GM12892 (cell line): ENCODE measurements around the gene TCP11L2.

Experiments
- POLR2A ChIP-seq: IDR thresholded peaks from 2 replicates; pipeline ENCODE4 v1.6.1; 2011; ENCODE audit warnings: low read depth, low read length, control low read depth
- TAF1 ChIP-seq: IDR thresholded peaks from 2 replicates; pipeline ENCODE4 v1.6.1; 2011; ENCODE audit warnings: low read depth, mild to moderate bottlenecking, control low read depth, low read length, borderline replicate concordance

GRCh38 chr12:106301611-106302321 is 767 bp upstream of the TCP11L2 start:
- TF ChIP-seq POLR2A: no peak
- TF ChIP-seq TAF1: no peak
